Right forelimb (tissue), 1 donor: ENCODE measurements around the gene B4GALNT3.

Source experiments
- DNase-seq: peaks from one replicate; pipeline ENCODE4 v3.0.0-alpha.2; 2018

B4GALNT3 gene

DNA sequence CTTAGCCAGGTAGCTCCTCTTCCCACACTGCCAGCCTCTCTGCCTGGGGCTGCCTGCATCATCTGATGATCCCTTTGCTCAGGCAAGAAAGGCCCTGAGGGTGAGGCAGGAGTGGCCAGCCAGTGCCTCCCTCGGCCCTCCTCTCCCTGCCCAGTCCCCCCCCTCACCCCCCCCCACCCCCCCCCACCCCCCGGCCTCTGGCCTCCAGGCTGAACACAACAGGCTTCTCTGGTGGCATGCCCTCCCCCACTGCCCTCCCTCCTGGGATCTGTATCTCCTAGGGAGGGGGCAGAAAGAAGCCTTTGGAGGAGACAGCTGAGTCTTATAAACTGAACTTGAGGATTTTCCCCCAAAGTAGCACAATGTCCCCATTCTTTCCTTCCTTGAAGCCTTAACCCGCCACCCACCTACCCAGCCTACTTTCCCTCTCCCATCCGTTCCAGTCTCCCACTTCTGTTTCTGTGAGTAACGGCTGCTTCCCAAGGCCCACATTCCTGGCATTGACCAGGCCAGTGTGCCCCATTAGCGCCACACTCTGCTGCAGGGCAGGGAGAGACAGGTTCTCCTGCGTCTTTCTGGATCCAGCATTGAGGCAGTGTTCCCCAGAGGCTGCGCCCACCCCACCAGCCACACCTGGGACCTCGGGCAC is 82.1 kb downstream of the B4GALNT3 start:
- DNase-seq: no peak

- DNase-seq: no peak
Measured at GRCh38 chr12:542395-543113, 82.8 kb downstream of the B4GALNT3 start.

DNA sequence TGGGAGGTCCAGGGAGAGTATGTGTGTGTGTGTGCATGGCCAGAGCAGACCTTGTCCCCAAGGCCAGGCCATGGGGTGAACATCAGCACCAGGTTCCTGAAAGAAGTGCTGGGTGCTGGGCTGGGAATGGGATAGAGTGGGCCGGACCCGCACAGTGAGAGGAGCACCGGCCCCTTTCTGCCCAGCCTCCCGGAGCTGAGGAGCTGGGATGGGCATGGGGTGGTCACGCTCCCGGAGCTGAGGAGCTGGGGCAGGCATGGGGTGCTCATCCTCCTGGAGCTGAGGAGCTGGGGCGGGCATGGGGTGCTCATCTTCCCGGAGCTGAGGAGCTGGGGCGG is 83.3 kb downstream of the B4GALNT3 start:
- DNase-seq: no peak

DNA sequence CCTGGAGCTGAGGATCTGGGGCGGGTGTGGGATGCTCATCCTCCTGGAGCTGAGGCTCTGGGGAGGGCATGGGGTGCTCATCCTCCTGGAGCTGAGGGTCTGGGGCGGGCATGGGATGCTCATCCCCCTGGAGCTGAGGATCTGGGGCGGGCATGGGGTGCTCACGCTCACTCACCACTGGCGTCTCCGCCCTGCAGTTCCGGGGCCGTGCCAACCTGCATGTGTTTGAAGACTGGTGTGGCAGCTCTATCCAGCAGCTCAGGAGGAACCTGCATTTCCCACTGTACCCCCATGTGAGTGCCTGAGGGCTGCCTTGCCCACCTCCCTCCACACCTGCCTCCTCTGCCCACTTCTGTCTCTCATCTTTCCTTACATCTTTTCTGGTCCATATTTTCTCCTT is 84.4 kb downstream of the B4GALNT3 start:
- no peak for DNase-seq

GRCh38 chr12:544941-545635 is 85.3 kb downstream of the B4GALNT3 start:
- DNase-seq: no peak

DNA sequence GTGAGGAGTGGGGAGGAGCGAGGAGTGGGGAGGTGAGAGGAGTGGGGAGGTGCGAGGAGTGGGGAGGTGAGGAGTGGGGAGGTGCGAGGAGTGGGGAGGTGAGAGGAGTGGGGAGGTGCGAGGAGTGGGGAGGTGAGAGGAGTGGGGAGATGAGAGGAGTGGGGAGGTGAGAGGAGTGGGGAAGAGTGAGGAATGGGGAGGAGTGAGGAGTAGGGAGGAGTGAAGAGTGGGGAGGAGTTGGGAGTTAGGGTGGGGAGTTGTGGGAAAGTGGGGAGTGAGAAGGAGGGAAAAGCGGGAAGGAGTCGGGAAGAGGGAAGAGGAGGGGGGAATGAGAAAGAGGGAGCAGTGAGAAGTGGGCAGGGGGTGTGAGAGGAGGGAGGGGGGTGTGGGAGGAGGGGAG is 86.1 kb downstream of the B4GALNT3 start:
- no peak for DNase-seq

- no peak for DNase-seq
Measured at GRCh38 chr12:546265-546919, 86.7 kb downstream of the B4GALNT3 start.

DNA sequence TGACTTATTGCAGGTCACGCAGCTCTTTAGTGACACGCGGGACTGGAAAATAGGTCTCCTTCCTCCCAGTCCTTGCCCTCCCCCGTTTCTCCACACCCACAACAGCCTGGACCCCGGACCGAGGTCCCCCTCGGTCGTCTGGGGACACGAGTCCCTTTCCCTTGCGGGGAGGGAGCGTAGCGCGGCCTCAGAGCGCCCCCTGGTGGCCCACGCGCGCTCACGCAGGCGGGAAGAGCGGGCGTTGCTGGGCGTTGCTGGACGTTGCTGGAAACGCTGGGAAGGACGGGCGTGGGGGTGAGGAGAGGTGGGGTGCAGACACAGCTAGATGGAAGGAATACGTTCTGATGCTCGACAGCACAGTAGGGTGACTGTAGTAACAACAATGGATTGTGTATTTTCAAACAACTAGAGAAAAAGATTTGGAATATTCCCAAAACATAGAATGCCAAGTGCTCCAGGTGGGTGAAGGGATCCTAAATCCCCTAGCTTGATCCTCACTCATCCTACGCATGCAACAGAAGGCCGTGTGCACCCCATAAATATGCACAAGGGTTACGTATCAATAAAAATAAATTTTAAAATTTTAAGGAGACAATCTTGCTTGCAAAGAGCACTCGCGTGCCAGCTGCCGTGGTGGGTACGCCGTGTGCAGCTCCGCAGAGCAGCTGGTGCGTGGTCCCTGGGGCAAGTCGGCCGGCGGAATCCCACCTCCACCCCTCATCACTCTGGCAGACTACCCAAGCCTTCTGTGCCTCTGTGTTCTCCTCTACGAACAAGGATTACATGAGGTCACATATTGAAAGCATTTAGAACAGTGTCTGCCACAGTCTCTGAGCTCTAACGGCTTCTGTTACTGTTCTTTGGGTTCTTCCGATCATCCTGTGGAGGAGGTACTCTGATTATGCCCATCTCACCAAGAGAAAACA is 87.4 kb downstream of the B4GALNT3 start:
- peak; percentile 84 for DNase-seq

DNA sequence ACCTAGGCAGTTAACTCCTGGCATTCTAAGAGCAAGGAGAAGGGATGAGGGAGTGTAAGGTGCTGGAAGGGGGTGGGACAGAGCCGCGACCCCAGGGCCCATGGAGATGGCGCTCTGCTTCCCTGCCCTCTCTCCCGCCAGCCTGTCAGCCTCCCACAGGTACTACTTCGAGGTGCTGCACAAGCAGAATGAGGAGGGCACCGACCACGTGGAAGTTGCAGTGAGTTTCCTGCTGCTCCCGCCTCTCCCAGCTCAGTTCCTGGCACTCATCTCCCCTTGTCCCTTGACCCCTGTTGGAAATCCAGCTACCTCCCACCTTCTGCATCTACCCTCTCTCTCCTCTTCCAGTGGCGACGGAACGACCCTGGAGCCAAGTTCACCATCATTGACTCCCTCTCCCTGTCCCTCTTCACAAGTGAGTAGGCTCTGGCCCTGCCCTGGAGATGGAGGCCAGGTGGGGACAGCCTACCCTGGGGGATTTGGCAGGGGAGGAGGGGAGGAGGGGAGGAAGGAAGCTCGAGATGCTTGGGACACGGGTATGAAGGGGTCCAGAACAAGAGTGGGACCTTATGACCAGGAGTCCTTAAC is 88.2 kb downstream of the B4GALNT3 start:
- no peak for DNase-seq

GRCh38 chr12:549476-550082 is 89.8 kb downstream of the B4GALNT3 start:
- DNase-seq: no peak

DNA sequence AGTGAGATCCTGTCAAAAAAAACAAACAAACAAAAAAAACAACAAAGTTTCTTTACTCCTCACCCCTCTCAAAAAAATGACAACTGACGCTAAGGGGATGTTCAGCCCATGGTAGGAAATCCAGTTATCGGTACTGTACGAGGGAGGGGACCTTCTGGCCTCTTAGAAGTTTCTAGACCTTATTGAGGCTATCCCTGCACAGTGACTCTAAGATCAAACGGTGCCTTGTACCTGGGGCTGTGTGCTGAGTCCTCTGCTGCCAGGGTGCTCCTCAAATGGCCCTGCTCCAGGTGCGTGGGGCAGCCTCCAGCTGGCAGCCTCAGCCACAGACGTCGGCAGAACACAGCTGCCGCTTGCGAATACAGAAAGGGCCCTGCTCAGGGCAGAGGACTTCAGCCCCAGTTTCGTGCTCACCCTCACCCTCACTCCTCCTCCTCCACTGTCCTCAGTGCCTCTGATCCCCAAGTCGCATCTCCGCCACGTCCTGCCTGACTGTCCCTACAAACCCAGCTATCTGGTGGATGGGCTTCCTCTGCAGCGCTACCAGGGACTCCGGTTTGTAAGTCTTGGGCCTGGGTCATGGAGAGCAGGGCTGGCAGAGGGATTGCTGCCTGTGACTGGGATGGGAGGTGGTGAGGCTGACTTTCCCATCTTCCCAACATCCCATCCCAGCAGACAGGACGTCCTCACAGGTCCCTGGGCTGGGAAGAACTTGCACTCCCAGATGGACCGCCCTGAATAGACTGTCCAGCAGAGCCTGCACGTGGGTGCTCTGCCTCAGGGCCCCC is 90.9 kb downstream of the B4GALNT3 start:
- DNase-seq: no peak

DNA sequence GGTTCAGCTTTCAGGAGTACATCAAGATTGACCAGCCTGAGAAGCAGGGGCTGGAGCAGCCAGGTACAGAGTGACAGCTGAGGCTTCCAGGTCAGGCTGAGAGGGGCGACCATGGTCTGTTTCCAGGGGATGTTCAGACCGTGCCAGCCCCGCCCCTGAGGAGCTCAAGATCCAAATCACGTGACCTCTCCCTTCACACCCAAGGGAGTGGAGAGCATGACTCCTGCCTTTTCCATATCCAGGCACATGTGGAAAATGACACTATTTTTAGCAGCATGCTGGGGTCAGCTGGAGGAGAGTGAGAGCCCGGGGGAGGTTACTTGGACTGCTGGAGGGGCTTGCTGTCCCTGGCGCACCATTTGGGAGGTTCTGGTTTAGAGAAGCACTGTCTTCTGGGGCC is 92.7 kb downstream of the B4GALNT3 start:
- DNase-seq: no peak

DNA sequence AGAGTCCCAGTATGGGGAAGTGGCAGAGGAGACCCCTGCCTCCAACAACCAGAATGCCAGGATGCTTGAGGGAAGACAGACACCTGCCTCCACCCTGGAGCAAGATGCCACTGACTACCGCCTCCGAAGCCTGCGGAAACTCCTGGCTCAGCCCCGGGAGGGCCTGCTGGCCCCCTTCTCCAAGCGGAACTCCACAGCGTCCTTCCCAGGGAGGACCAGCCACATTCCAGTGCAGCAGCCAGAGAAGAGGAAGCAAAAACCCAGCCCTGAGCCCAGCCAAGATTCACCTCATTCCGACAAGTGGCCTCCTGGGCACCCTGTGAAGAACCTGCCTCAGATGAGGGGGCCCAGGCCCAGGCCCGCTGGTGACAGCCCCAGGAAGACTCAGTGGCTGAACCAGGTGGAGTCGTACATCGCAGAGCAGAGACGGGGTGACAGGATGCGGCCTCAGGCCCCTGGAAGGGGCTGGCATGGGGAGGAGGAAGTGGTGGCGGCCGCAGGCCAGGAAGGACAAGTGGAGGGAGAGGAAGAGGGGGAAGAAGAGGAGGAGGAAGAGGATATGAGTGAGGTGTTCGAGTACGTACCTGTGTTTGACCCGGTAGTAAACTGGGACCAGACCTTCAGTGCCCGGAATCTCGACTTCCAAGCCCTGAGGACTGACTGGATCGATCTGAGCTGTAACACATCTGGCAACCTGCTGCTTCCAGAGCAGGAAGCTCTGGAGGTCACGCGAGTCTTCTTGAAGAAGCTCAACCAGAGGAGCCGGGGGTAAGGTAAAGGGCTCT is 93.7 kb downstream of the B4GALNT3 start:
- DNase-seq: no peak

DNA sequence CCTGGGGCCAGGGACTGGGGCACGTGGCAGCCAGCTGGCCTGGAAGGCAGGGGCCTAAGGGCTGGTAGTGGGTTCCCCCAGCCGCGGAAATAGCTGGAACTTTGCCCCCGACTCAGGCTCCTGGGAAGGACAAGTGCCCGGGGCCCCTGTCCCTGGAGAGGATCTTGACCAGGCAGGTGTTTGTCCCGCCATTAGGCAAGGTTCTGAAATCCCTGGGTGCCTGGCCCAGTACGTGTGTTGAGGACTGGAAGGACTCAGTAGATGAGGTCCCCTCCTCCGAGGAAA is 94.2 kb downstream of the B4GALNT3 start:
- no peak for DNase-seq

DNA sequence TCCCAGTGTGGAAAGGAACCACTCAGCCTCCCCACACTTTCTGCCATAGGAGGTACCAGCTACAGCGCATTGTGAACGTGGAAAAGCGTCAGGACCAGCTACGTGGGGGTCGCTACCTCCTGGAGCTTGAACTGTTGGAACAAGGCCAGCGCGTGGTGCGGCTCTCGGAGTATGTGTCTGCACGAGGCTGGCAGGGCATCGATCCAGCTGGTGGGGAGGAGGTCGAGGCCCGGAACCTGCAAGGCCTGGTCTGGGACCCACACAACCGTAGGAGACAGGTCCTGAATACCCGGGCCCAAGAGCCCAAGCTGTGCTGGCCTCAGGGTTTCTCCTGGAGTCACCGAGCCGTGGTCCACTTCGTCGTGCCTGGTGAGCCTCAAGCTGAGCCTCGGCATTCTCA is 96.8 kb downstream of the B4GALNT3 start:
- DNase-seq: no peak

- DNase-seq: no peak
Measured at GRCh38 chr12:558580-558979, 98.8 kb downstream of the B4GALNT3 start.

GRCh38 chr12:559208-559905 is 99.6 kb downstream of the B4GALNT3 start:
- no peak for DNase-seq

DNA sequence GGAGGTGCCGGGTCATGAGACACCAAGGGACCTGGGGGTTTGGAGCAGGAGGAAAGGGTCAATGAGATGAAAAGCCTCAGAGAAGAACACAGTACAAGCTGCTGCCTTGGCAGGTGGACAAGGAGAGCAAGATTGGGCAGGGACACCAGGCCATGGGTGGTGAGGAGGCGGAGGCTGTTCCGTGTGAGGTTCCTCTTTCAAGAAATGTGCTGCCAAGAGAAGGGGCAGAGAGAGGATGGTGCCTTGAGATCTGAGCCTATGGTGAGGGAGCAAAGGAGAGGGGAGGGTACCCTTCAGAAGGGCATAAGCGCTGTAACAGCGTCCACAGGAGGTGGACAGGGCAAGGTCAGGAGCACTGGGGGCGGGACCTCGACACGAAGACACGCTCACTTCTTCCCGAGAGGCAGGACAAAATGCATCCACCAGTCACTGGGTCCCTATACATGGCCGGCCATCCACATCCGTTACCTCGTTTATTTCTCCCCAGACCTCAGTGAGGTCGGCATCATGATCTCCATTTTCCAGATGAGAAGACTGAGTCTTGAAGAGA is 100.2 kb downstream of the B4GALNT3 start:
- no peak for DNase-seq

DNA sequence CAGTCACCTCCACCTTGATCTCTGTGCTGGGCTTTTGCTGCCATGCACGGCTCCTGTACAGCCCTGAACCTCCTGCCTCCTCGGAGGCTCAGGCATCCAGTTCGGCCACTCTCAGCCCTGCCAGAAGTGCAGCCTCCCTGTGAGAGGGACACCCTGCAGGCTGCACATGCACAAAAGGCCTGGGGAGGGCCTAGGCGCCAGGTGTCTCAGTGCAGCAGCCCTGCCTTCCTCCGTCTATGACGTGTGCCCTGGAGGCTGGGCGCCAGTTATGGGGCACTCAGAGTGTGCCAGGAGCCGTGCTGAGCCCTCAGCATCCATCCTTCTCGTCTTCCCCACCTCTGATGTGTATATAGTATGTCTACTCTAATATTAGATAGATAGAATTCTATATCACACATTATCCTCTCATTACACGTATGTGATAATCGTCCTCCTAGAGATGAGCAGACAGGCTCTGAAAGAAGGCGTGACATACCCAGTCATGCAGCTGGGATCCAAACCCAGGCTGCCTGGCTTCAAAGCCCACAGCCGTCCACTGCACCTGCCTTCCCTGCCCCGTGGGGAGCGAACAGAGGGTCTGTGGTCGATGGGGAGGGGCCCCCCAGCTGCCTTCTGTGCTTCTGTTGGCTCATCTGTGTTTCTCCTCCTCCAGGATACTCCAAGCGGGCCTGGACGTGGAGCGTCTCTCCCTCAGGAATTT is 101.1 kb downstream of the B4GALNT3 start:
- DNase-seq: no peak
